GM19372 (cell line): Measurements from ENCODE around the gene ABHD1.

ENCODE experiments used
- ATAC-seq: cut with Tn5 transposase; IDR thresholded peaks from one replicate; pipeline ENCODE4 v1.9.1; 2021; ENCODE audit warnings: mild to moderate bottlenecking, low read depth, moderate library complexity; ENCODE audit not compliant: unreplicated experiment

ABHD1 gene

DNA sequence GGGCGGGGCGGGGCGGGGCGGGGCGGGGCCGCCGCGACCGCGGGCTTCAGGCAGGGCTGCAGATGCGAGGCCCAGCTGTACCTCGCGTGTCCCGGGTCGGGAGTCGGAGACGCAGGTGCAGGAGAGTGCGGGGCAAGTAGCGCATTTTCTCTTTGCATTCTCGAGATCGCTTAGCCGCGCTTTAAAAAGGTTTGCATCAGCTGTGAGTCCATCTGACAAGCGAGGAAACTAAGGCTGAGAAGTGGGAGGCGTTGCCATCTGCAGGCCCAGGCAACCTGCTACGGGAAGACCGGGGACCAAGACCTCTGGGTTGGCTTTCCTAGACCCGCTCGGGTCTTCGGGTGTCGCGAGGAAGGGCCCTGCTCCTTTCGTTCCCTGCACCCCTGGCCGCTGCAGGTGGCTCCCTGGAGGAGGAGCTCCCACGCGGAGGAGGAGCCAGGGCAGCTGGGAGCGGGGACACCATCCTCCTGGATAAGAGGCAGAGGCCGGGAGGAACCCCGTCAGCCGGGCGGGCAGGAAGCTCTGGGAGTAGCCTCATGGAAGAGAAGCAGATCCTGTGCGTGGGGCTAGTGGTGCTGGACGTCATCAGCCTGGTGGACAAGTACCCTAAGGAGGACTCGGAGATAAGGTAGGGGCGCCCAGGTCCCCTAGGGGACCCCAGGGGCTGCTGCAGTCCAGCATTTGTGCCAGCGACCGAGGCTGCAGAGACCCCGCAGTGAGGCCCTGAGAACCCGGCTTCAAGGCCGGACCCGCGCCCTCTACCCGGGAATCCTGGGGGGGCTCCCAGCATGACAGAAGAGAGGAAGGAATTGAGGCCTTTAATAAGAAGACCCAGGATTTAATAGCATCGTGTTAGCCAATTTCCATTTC, 36.7 kb upstream of the ABHD1 start, which contains the start of gene KHK:
KHK (plus strand) TSS at position 49 of the 870 bp plus-strand sequence; CDS start at position 537, 488 bp downstream.
- no peak for ATAC-seq

DNA sequence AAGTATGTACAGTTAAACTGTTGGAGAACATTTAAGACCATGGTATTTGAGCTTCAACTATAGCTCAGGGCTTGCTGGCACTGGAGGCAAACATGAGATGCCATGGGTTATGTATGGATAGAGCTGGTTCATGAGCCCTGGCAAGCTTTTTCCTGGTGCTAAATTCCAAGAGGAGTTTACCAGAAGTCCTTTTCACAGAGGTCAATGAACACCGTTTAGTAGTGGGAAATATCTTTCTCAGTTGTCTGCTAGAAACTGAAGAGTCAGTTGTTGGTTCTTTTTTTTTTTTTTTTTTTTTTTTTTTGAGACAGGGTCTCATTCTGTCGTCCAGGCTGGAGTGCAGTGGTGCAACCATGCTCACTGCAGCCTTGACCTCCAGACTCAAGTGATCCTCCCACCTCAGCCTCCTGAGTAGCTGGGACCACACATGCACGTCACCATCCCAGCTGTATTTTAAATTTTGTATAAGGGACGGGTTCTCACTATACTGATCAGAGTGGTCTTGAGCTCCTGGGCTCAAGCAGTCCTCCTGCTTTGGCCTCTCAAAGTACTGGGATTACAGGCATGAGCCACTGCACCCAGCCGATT, 35.7 kb upstream of the ABHD1 start:
- no peak for ATAC-seq

- no peak for ATAC-seq
Measured at GRCh38 chr2:27088634-27089033, 35.0 kb upstream of the ABHD1 start.

DNA sequence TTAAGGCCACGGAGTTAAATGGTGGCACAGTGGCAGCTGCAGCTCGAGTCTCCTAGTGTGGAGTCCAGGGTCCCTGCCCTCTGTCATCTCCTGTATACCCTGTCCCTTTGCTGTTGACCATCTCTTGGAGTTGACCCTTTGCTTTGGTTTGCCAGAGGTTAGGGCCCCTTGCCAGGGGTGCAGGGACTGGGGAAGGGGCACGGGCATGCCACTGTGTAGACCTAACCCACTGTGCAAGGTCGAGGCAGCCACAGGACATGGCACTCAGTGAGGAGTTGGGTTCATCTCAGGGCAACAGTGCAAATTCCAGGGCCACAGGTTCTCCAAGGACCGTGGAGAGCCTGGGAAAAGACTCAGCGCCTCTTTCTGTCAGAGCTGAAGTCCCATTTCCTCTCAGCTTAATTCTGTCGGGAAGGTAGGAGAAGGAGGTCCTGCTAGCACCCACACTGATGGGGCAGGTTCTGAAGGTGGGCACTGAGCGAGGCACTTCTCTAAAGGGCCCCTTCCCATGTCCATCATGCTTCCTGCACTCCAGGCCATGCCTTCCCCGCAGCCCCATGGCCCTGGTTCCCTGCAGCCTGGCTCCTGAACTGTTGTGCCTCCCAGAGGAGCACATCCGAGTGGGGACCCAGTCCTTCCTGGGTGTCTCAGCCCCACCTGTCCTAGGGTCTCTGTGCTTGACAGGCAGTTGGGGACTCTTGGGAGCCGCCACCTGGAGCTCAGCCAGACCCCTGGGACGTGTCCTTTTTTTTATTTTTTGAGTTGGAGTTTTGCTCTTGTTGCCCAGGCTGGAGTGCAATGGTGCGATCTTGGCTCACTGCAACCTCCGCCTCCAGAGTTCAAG, 34.3 kb upstream of the ABHD1 start:
- ATAC-seq: no peak

GRCh38 chr2:27091746-27092695, 31.6 kb upstream of the ABHD1 start:
- ATAC-seq: no peak

GRCh38 chr2:27092696-27093429, 30.8 kb upstream of the ABHD1 start:
- ATAC-seq: no peak

- no peak for ATAC-seq
Measured at GRCh38 chr2:27093430-27094352, 29.9 kb upstream of the ABHD1 start.

DNA sequence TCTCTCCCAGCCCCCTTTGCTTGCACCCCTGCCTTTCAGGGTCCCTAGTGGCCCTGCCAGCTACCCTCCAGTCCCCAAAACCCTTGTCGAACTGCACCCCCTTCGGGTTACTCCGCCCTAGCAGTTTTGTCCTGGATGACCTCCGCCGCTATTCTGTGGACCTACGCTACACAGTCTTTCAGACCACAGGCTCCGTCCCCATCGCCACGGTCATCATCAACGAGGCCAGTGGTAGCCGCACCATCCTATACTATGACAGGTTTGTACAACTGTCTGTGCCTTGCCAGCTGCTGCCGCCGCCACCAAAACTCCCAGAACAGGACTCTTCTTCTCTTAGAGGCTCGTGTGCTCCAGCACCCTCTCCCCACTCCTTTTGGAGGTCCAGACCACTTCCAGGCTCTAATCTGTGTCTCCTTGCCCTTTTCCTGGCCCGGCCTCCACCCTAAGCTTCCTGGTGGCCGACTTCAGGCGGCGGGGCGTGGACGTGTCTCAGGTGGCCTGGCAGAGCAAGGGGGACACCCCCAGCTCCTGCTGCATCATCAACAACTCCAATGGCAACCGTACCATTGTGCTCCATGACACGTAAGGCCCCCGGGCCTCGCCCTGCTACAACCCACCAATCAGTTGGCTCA, 29.1 kb upstream of the ABHD1 start:
- ATAC-seq: no peak

GRCh38 chr2:27095427-27095744, 28.2 kb upstream of the ABHD1 start:
- no peak for ATAC-seq

DNA sequence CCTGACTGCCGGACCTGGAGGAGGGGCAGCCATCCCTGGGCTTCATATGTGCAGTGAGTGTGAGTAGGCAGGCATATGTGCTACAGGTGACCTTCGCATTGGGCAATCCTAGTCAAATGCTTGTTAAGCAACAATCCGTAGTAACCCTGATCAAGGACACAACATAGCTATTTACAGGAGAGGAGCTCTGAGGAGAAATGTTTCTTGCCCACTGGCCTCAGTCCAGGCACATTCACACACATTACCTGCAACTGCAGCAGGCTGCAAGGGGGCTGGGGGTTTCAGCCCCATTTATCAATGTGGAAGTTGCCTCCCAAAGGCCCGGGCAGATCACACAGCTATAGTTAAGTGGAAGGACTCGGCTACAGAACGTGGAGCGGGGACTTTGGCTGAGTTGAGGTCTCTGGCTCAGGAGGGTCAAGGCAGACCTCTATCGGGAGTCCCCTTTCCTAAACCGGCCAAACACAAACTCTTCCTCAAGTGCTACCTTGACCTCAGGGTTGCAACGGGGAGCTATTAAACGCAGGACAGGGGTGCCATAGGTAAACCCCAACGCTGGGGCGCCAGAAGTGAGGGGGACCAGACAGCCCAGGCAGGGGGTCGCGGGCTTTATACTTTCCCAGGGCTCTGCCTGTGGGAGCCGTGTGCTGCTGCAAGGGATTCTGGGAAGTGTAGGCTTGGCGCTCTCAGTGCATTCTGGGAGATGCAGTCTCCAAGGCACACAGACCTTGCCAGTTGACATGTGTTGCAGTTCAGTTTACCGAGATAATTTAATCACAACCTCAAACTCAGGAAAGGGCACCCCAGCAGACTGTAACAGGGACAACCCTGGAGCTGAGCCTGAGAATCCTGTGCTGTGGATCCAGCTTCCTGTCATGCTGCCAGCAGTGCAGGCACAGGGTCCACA, 27.6 kb upstream of the ABHD1 start:
- ATAC-seq: peak; percentile 53

DNA sequence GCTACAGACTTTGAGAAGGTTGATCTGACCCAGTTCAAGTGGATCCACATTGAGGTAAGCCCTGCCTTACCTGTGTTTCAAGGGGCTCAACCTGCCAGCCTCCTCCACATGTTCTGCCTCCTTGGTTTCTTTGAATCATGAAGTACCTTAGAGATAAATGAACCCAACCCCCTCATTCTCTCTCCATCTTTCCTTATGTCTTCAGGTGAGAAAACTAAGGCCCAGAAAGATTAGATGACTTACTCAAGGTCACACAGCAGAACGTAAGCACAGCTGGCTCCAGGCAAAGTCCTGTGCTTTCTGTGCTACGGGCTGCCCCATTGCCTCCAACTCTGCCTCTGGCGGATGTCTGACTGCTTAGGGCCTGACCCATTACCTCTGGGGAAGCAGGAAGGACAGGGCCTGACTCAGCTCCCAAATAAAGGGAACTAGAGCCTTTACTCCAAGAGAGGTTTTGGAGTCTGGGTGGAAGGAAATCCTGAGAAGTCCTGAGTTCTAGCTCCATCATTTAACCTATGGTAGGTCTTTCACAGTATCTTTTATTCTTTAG, 26.8 kb upstream of the ABHD1 start:
- no peak for ATAC-seq

- no peak for ATAC-seq
Measured at GRCh38 chr2:27097341-27097740, 26.3 kb upstream of the ABHD1 start.

DNA sequence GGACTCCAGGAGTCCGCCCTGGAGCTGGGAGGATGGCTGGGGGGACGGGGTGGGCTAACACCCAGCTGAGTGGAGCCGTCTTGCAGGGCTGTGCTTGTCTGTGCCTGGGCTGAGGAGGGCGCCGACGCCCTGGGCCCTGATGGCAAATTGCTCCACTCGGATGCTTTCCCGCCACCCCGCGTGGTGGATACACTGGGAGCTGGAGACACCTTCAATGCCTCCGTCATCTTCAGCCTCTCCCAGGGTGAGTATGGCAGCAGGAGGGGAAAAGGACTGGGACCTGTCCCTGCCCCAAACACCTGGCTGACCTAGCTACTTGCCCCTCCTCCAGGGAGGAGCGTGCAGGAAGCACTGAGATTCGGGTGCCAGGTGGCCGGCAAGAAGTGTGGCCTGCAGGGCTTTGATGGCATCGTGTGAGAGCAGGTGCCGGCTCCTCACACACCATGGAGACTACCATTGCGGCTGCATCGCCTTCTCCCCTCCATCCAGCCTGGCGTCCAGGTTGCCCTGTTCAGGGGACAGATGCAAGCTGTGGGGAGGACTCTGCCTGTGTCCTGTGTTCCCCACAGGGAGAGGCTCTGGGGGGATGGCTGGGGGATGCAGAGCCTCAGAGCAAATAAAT, 24.2 kb upstream of the ABHD1 start:
- ATAC-seq: no peak

- no peak for ATAC-seq
Measured at GRCh38 chr2:27100036-27100435, 23.6 kb upstream of the ABHD1 start.

- no peak for ATAC-seq
Measured at GRCh38 chr2:27102329-27102728, 21.3 kb upstream of the ABHD1 start.

DNA sequence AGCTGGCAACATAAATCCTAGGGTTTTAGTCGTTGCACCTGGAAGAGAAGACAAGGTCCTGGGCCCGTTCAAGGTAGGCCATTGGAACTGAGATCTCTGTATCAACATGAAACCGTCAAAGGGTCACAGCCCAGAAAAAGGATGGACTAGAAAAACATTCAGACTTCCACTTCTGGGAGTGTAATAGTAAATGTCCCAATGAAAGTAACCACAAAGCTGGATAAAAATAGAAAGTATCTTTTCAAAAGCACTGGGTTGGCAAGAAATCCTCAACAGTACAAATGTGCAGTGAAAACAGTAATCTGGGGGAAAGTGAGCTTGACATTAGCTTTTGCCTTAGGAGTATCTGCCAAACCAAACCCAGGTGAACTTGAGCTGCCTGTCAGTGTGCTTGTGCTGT, 17.6 kb upstream of the ABHD1 start:
- no peak for ATAC-seq
